Jurkat, Clone E6-1 (cell line): Measurements from ENCODE around the gene MKNK1. TPM values are rescaled to one million over a fixed set of nuclear protein-coding genes. Genes with fewer than 3 reads are reported as not detected.
"Not testable (repeated sequence)": the region's sequence is repeated elsewhere in the genome, so short reads cannot be mapped to it uniquely, and the experiment has no call there.

ENCODE experiments used
- DNase-seq: peaks from one replicate; pipeline ENCODE4 v3.0.0-alpha.2; 2011; ENCODE audit warnings: low read depth, low spot score
- H3K4me3 ChIP-seq: 2 replicates; pipeline ENCODE4 v1.5.1; 2011; ENCODE audit warnings: mild to moderate bottlenecking, low read length, control low read depth, moderate library complexity
- polyA plus RNA-seq: library from polyadenylated mRNA; unstranded; fragments of >200 nt; gene quantifications from one replicate; pipeline ENCODE4 v1.2.1, GENCODE V29; 2012; ENCODE audit warnings: missing spikeins; ENCODE audit not compliant: insufficient read length, insufficient read depth

Gene MKNK1
- polyA plus RNA-seq, result 43.8 TPM

GRCh38 chr1:46603858-46604549 lies at the start of gene MKNK1:
TSS of gene MKNK1 (minus strand) at chr1:46604268. CDS start at chr1:46583327, 20,941 bp downstream.
- peak; percentile 90 for DNase-seq
- peak within 1 kb of the TSS; percentile 88 for H3K4me3 ChIP-seq

- H3K4me3 ChIP-seq, result no peak overlapping the region
- peak; percentile 39 for DNase-seq
Observed at GRCh38 chr1:46653405-46653958, 49.4 kb upstream of the MKNK1 start.

DNA sequence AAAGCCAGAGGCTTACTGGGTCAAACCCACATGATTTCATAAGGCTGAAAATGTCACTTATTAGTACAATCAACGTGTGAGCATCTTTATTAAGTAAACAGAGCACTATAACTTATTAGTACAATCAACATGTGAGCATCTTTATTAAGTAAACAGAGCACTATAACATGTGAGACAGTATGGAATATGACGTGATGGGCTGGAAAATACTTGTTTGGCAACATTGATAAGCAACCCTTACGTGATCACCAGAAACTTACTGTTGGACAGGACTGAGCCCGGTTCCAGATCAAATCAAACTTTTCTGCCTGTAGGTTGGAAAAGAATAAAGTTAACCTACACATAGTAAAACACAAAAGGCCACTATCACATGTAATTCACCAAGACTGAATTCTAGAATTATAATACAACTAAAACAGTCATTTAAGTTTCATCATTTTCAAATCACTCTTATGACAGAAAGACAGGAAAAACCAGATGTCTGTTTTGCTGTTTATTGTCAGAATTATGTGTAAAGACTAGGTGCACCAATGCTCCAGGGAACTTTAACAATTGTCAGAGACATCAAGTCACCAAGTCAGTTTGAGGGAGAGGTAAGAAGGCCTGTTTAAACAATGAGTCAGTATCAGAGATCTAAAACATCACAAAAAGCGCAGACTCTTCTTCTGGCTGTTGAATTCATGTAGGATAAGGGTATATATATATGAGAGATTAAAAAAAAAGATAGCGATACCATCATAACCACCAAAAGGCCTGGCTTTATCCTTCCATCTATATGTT lies 48.4 kb upstream of the MKNK1 start:
- no peak overlapping the region for H3K4me3 ChIP-seq
- peak; percentile 37 for DNase-seq

- not testable (repeated sequence) for DNase-seq, H3K4me3 ChIP-seq
Observed at GRCh38 chr1:46651152-46651551, 47.1 kb upstream of the MKNK1 start.

GRCh38 chr1:46650491-46650890 lies 46.4 kb upstream of the MKNK1 start:
- no peak for DNase-seq
- no peak overlapping the region for H3K4me3 ChIP-seq

DNA sequence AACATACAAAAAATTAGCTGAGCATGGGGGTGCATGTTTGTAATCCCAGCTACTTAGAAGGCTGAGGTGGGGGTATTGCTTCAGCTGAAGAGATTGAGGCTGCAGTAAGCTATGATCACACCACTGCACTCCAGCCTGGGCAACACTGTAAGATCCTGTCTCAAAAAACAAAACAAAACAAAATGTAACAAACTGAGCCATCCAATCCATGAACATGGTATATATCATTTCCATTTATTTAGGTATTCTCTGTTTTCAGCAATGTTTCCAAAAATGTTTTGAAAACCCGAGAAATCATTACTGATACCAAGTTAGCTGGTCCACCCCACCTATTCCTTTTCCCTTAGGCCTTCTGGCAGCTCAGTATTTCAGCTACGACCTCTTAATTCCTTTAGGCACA lies 45.7 kb upstream of the MKNK1 start:
- DNase-seq, result no peak
- H3K4me3 ChIP-seq, result no peak overlapping the region

GRCh38 chr1:46647611-46648010 lies 43.5 kb upstream of the MKNK1 start:
- no peak overlapping the region for H3K4me3 ChIP-seq
- DNase-seq, result no peak

DNA sequence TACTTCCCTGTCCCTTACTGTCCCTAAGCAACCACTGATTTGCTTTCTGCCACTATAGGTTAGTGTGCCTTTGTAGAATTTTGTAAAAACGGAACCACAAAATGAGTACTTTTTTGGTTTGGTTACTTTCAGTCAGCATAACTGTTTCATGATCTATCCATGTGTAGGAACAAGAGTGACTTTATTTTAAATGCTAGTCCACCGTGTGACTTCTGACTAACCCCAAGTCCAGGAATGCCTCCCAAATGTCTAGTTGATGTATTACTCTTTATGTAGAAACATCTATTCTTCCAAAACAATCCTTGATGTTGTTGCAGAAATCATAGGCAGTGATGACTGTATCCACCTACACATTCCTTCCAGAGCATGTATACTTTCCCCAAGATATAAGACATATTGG lies 42.8 kb upstream of the MKNK1 start:
- DNase-seq, result no peak
- no peak overlapping the region for H3K4me3 ChIP-seq

DNA sequence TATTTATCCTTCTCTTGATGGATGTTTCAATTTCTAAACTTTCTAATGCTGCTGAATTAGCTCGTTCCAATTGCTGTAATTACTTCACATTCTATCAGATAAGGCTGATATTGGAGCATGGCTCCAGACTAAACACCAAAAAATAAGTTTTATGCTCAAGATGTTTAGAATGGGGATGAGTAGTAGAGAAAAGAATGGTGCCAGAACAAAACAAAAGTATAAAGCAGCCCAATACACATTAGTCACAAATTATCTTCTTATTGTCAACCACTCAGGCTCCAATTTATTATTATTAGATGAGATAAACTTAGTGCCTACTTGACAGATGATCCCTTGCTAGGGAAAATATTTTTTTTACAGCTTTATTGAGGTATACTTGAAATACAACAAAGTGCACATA lies 42.3 kb upstream of the MKNK1 start:
- H3K4me3 ChIP-seq, result no peak overlapping the region
- no peak for DNase-seq

DNA sequence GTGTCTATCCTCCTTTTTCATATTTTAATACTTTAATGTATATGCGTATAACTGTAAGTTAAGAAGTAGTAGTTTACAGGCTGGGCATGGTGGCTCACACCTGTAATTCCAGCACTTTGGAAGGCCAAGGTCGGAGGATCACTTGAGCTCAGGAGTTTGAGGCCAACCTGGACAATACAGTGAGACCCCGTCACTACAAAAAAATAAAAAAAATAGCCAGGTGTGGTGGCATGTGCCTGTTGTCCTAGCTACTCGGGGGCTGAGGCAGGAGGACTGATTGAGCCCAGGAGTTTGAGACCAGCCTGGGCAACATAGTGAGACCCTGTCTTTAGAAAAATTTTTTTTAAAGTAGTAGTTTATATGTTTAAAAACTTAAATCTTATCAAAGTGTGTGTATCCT lies 41.7 kb upstream of the MKNK1 start:
- DNase-seq, result no peak
- H3K4me3 ChIP-seq, result no peak overlapping the region

DNA sequence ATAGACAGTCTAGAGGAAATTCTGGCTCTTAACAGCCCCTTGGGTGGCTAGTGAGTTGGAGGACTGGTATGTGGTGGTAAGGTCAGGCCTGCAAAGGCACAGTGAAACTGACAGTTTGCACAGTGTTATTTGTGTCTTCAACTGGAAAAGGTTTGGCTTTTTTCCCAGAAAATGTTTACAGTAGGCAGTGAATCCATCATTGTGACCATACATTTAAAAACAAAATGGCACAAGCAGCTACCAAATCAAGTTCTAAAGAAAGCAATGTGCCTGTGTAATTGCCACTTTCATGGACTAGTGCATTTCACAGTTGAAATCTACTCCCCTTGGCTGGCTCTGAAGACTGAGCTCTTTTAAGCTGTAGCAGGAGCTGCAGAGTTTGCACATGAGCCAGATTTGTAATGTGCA lies 39.3 kb upstream of the MKNK1 start:
- DNase-seq, result no peak

GRCh38 chr1:46642115-46642680 lies 38.1 kb upstream of the MKNK1 start:
- no peak overlapping the region for H3K4me3 ChIP-seq
- no peak for DNase-seq

More for the DNA sequence above, 39.3 kb upstream of the MKNK1 start:
- H3K4me3 ChIP-seq, result no peak overlapping the region

GRCh38 chr1:46639547-46639946 lies 35.5 kb upstream of the MKNK1 start:
- H3K4me3 ChIP-seq, result no peak overlapping the region
- DNase-seq, result no peak

- H3K4me3 ChIP-seq, result no peak overlapping the region
- no peak for DNase-seq
Observed at GRCh38 chr1:46638921-46639320, 34.9 kb upstream of the MKNK1 start.

DNA sequence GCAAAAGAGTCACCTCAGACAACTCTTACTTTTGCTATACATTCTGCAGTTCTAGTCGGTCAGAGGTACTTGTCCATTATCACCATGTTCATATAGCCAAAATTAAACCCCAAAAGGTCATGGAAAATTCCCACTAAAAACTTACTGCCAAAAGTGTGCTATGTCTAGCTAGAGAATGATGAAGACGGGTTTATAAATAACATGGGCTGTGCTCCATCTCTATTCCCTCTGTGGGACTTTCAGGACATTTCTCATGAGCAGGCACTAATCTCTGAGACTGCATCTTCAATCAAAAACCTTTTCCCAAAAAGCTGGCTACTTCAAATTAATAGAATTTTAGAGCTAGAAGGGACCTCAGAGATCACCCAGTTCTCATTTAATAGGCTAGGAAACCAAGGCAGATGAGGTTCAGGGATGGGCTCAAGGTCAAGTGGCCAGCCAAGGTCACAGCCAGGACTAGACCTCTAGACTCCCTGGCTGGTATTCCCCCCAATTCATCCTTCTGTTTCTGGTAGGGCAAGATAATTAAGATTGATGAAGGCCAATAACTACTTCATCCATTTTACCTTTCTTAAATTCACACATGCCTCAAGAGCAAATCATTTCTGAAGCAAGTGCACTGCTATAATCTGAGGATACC lies 33.5 kb upstream of the MKNK1 start:
- no peak for DNase-seq
- H3K4me3 ChIP-seq, result no peak overlapping the region

GRCh38 chr1:46635205-46635604 lies 31.1 kb upstream of the MKNK1 start:
- H3K4me3 ChIP-seq, result no peak overlapping the region
- no peak for DNase-seq

GRCh38 chr1:46630719-46631118 lies 26.7 kb upstream of the MKNK1 start:
- no peak overlapping the region for H3K4me3 ChIP-seq
- no peak for DNase-seq

- no peak for DNase-seq
Observed at GRCh38 chr1:46623743-46624644, 19.9 kb upstream of the MKNK1 start.

DNA sequence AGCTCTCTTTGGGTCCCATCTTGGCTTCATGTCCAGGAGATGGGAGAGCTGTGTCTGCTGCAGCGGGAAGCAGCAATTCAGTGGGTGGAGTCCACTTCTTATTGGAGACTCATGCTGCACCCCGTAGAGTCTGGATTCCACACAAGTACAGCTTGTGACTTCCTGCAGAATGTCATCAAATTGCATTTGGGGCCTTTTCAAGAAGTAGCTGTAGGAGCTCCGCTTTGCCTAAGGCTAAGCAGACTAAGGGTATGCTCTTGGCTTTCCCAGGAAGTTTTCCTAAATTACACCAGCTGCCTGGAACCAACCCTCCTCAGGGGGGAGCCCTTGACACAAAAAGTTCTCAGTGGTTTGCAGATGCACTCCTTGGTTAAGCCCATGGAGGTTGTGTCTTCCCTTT lies 18.3 kb upstream of the MKNK1 start:
- DNase-seq, result no peak

More at GRCh38 chr1:46623743-46624644, 19.9 kb upstream of the MKNK1 start:
- H3K4me3 ChIP-seq, result no peak overlapping the region

More for the DNA sequence above, 18.3 kb upstream of the MKNK1 start:
- H3K4me3 ChIP-seq, result no peak overlapping the region
